H1 (cell line): Measurements from ENCODE around the gene ESPNL. TPM values are rescaled to one million over a fixed set of nuclear protein-coding genes. Genes with fewer than 3 reads are reported as not detected.

ENCODE experiments used
- BRCA1 ChIP-seq: IDR thresholded peaks from 2 replicates; pipeline ENCODE4 v1.6.1; 2012; ENCODE audit warnings: low read depth, low read length, improper control_type of control experiment
- EZH2 ChIP-seq: fragments of 200-600 bp; sonication (generic); IDR thresholded peaks from 2 replicates; pipeline ENCODE4 v1.7.1; 2012; ENCODE audit warnings: low read depth, mild to moderate bottlenecking, moderate library complexity, low read length, inconsistent platforms; ENCODE audit not compliant: severe bottlenecking
- SP4 ChIP-seq: IDR thresholded peaks from 2 replicates; pipeline ENCODE4 v1.6.1; 2012; ENCODE audit warnings: low read length, inconsistent platforms
- YY1 ChIP-seq: IDR thresholded peaks from 2 replicates; pipeline ENCODE4 v1.6.1; 2011; ENCODE audit warnings: low read depth, mild to moderate bottlenecking, low read length
- polyA plus RNA-seq, 7 experiments: library from polyadenylated mRNA; depleted of rRNA in 3 of 7; stranded (reverse) in 5 of 7; unstranded in 2 of 7; fragments of >200 nt in 5 of 7; fragments of 200-250 nt in 2 of 7; gene quantifications; 1 replicate in 5 of 7; 2 replicates in 1 of 7; 4 replicates in 1 of 7; pipeline versions ENCODE4 v1.2.1 to v1.2.3, GENCODE V29; 2011 to 2013; ENCODE audit warnings: missing spikeins in 2 of 7, mixed read lengths in 2 of 7
- total RNA-seq: library from RNA; stranded (reverse); fragmentation: NEBNext Ultra II Directional; extraction: Animal tissue kit (Norgen Biotek cat#: 25700); gene quantifications from 2 replicates; pipeline ENCODE4 v1.2.1, GENCODE V29; 2021
- TF ChIP-seq, protein P1 (sequence below): IDR thresholded peaks from 2 replicates; pipeline ENCODE4 v1.6.1; 2012; ENCODE audit warnings: inconsistent platforms
- TF ChIP-seq, protein P2 (sequence below): IDR thresholded peaks from 2 replicates; pipeline ENCODE4 v1.6.1; 2012; ENCODE audit warnings: low read length, inconsistent platforms

The ESPNL gene
- total and polyA plus RNA-seq, 2 of the 8 experiments (the other 6 are each of a cell fraction or from before 2014, with no cell fraction given): 0.68 to 1.3 TPM

- TF ChIP-seq SP4 (no peak), EZH2 (no peak), BRCA1 (no peak), YY1 (no peak)
- TF ChIP-seq, protein P1, sequence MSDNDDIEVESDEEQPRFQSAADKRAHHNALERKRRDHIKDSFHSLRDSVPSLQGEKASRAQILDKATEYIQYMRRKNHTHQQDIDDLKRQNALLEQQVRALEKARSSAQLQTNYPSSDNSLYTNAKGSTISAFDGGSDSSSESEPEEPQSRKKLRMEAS: no peak
- TF ChIP-seq, protein P2, sequence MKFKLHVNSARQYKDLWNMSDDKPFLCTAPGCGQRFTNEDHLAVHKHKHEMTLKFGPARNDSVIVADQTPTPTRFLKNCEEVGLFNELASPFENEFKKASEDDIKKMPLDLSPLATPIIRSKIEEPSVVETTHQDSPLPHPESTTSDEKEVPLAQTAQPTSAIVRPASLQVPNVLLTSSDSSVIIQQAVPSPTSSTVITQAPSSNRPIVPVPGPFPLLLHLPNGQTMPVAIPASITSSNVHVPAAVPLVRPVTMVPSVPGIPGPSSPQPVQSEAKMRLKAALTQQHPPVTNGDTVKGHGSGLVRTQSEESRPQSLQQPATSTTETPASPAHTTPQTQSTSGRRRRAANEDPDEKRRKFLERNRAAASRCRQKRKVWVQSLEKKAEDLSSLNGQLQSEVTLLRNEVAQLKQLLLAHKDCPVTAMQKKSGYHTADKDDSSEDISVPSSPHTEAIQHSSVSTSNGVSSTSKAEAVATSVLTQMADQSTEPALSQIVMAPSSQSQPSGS: no peak
- TF ChIP-seq, all 59 proteins: peak for 0
Measured at GRCh38 chr2:238164906-238165287, 64.8 kb downstream of the ESPNL start (continued).
